ENCODE measurements around the gene SSBP3.

DNA sequence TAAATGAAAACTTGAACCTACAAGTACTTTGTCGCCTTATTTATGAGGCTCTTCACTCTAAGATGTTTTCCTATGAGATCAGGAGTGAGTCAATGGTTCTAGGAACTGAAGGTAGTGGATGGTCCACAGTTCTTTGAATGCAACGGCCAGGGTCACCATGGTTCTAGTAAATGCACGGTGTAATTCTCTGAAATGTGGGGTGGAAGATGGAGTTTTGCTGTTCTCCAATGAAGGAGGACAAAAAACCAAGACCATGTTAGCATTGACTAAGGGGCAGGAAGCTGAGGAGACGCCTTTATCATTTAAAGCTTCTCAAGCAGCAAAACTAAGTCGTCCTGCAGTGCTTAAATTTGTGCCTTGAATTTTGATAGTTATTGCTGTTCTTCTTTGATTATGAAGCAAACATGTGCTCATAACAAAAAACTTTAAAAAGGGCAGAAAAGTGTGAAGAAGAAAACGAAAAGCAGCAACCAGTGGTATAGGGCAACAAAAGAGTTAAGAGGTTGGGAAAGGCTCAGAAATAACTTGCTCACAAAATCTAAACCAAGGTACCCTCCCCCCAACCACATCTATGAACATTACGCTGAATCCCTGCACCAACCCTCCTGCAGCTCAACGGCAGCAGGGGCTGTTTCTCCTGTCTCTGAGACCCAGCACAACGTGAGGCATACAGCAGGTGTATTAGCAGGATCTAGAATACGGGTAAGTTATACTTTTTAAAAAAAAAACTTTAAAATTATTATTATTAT, 121.2 kb downstream of the SSBP3 start:
- TF ChIP-seq POLR2A (IDR thresholded peaks at IDR 0.05) (no peak), POLR2AphosphoS5 (IDR thresholded peaks at IDR 0.05; ENCODE audit: insufficient read depth in 1 of 2, low read depth in 1 of 2) (no peak)
